HG03039 (cell line): ENCODE measurements around the gene SHROOM4.

Experiments
- ATAC-seq: cut with Tn5 transposase; IDR thresholded peaks from one replicate; pipeline ENCODE4 v1.9.1; 2021; ENCODE audit warnings: mild to moderate bottlenecking, moderate library complexity; ENCODE audit not compliant: unreplicated experiment

SHROOM4 gene, protein sequence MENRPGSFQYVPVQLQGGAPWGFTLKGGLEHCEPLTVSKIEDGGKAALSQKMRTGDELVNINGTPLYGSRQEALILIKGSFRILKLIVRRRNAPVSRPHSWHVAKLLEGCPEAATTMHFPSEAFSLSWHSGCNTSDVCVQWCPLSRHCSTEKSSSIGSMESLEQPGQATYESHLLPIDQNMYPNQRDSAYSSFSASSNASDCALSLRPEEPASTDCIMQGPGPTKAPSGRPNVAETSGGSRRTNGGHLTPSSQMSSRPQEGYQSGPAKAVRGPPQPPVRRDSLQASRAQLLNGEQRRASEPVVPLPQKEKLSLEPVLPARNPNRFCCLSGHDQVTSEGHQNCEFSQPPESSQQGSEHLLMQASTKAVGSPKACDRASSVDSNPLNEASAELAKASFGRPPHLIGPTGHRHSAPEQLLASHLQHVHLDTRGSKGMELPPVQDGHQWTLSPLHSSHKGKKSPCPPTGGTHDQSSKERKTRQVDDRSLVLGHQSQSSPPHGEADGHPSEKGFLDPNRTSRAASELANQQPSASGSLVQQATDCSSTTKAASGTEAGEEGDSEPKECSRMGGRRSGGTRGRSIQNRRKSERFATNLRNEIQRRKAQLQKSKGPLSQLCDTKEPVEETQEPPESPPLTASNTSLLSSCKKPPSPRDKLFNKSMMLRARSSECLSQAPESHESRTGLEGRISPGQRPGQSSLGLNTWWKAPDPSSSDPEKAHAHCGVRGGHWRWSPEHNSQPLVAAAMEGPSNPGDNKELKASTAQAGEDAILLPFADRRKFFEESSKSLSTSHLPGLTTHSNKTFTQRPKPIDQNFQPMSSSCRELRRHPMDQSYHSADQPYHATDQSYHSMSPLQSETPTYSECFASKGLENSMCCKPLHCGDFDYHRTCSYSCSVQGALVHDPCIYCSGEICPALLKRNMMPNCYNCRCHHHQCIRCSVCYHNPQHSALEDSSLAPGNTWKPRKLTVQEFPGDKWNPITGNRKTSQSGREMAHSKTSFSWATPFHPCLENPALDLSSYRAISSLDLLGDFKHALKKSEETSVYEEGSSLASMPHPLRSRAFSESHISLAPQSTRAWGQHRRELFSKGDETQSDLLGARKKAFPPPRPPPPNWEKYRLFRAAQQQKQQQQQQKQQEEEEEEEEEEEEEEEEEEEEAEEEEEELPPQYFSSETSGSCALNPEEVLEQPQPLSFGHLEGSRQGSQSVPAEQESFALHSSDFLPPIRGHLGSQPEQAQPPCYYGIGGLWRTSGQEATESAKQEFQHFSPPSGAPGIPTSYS (N-terminal part only)

GRCh38 chrX:50813843-50814661 is at the start of gene SHROOM4:
Gene SHROOM4 (minus strand): TSS chrX:50814194. CDS start chrX:50814018, 176 bp downstream.
- no peak for ATAC-seq

DNA sequence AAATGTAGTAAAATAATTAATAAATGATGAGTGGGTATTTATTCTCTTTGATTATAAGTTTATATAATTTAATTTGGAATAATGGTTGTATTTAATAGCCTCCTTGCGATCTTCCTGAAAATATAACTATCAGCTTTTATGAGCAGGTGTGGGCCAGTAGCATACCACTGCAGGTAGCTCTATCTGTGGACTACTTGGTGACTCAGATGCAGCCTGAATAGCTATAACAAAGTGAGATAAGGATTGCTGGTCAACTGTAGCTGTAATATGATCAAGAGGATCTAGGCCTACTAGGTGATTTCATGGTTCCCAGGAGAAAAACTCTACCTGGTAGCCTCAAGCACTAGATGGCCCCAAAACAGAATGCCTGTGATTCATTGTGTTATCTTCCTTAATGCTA is 49.5 kb upstream of the SHROOM4 start:
- no peak for ATAC-seq

DNA sequence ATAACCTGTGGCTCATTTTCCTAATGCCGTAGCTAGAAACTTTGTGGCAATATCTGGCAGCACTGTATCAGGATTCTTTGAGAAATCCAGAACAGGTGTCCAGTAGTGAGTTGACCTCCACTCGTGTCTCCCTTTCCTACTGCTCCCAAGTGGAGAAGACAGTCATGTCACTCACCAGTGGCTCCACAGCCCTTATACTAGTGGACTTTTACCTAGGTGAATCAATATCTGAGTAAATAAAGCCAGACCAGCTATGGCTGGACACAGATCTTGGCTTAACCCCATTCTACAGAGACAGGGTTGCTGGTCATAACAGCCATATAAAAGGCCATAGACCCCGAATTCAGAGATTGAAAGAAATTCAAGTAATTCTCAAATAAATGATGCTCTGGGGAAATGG is 46.5 kb upstream of the SHROOM4 start:
- no peak for ATAC-seq

GRCh38 chrX:50858548-50858947 is 44.6 kb upstream of the SHROOM4 start:
- no peak for ATAC-seq

GRCh38 chrX:50853399-50853798 is 39.4 kb upstream of the SHROOM4 start:
- no peak for ATAC-seq

- no peak for ATAC-seq
Measured at GRCh38 chrX:50852524-50852923, 38.5 kb upstream of the SHROOM4 start.

- no peak for ATAC-seq
Measured at GRCh38 chrX:50842221-50842620, 28.2 kb upstream of the SHROOM4 start.

DNA sequence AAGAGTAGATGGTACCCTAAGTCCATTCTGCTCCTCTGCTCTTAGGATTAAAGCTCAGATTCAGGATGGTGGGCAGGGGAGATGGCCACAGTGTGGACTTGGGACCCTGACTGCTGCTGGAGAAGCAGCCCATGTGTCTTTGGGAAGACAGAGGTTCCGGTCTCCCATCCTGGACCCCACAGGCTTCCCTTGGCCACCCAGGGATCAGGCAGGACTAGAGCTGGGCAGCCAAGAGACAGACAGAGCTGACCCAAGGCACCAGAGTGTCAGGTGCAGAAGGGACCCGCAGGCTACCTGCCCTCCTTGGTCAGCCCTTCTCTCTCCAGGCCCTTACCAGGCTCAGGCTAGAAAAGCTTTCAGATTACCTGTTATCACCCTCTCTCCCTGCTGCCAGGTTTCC is 25.7 kb upstream of the SHROOM4 start:
- no peak for ATAC-seq

GRCh38 chrX:50838820-50839600 is 25.0 kb upstream of the SHROOM4 start:
- no peak for ATAC-seq

- ATAC-seq = no peak
Measured at GRCh38 chrX:50827996-50828395, 14.0 kb upstream of the SHROOM4 start.

DNA sequence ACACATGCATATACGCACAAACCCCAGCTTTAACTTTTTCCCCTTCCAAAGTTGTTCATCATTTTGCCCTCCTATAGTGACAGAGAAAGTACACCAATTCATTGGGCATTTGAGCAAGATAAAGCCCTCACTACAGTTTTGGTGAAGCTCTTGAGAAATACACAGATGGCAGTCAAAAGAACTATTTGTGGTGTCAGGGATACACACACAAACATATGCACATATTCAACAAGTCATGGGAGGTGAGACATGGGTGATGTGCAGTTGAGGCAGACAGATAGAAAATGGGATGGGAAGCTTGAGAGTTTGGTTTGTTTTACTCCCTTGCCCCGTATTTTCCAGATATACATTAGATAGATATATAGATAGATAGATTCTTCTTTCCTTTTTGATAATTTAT is 11.8 kb upstream of the SHROOM4 start:
- ATAC-seq = no peak

- no peak for ATAC-seq
Measured at GRCh38 chrX:50818986-50819385, 5.0 kb upstream of the SHROOM4 start.

- no peak for ATAC-seq
Measured at GRCh38 chrX:50815120-50815519, 1.1 kb upstream of the SHROOM4 start.

- ATAC-seq = no peak
Measured at GRCh38 chrX:50814701-50815100, 707 bp upstream of the SHROOM4 start.

DNA sequence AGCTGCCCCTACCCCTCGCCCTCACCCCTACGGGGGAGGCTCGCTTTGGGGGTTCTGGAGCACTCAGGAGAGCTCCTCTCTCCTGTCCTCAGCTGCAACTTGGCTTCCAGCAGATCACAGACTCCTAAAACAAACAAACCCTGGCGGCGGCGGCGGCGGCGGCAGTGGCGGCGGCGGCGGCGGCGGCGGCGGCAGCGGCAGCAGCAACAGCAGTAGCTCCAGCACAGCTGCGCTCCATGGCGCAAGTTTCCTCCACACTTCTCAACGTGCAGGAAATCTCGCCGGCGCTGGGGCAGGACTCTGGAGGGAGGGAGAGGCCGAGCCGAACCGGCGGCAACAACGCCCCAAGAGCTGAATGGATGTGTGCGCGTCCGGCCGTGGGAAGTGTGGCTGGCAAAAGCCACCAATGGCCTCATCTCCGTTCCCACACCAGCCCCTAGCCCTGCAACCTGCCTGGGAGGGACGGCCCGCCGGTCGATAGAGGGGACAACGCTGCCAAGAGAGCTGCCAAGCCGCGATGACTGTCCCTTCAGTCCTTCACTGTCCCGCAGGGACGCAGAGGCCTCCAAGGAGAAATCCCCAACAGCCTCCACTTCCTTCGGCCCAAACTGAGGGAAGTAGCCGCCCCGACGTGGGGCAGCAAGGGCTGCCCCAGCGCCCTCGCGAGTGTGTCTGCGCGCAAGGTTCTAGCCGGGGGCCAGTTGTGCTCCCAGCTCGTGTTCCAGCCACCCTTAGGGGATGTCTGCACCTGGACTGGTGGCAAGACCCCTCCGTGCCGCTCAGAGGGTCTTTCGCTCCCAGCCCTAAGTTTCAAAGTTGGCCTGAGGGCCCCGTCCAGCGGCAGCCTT is 775 bp downstream of the SHROOM4 start:
- no peak for ATAC-seq

DNA sequence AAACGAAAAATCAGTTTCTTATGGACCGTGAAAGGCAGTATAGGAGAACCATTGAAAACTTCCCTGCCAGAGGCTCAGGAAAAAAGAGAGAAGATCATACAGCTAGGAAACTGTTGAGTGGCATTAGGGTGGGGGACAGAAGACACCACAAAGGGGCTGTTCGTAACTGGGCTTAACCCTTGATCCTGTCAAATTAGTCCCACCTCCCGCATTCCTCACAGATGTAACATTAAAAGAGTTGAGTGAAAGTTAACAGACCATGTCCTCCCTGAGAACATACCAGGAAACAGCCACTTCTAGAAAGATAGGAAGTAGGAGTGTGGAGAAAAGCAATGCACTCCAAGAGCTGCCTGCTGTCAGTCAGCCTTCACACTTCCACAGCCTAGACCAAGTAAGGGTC is 8.7 kb downstream of the SHROOM4 start:
- no peak for ATAC-seq

GRCh38 chrX:50801135-50801534 is 12.9 kb downstream of the SHROOM4 start:
- no peak for ATAC-seq

DNA sequence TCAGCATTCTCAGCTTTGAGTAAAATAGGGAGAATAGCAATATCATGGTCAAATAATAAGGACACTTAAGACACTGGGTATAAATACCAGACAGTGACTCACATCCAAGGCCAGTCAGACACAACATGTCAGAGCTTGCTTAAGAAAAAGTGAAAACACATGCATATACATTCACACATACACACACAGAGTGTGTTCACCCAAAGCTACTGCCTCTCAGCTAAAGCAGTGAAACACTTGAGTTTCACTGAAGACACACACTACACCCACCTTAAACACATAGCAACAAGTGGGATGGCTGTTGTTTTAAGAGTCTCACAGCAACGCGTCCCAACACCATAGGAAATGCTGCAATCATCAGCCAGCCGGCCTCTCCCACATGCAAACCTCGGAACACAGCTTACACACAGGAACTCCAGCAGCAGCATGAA is 14.4 kb downstream of the SHROOM4 start:
- ATAC-seq = no peak

- ATAC-seq = no peak
Measured at GRCh38 chrX:50798783-50799182, 15.2 kb downstream of the SHROOM4 start.
